Activated T-cell treated with anti-CD3 and anti-CD28 coated beads for 48 hours (primary cell): ENCODE results near the gene CANT1.
"Not testable (repeated sequence)": the region's sequence is repeated elsewhere in the genome, so short reads cannot be mapped to it uniquely, and the experiment has no call there.

Experiments used
- DNase-seq: peaks from one replicate; pipeline ENCODE4 v3.0.0-alpha.2; 2020; ENCODE audit warnings: low read depth

CANT1 gene

DNA sequence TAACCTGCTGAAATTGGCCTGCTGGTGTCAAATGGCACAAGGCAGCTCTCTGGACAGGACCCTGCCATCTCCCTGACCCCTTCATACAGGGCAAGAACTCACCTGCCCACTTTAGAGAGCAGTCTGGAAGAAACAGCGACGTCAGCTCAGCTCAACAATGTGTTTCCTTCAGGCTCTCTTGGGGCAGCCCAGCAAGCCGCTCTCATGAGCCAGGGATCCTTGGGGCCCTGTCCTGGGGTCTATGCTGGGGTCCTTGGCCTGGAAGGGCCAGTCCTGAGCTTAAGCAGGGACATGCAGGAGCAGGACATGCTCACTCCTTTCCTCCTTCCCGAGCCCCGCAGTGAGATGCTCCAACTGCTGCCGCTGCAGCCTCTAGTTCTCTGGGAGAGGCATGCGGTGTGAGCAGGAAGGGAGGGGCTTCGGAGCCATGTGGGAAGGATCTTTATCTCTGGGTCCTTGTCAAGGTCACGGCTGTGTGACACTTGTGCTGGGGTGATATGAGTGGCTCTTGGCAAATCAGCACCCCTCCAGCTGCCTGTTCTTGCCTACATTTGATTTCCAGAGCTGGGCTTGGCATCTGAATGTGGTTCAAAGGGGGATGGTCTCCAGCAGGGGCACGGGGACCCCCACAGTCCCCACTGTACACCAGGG, 17.8 kb upstream of the CANT1 start:
- no peak for DNase-seq

DNA sequence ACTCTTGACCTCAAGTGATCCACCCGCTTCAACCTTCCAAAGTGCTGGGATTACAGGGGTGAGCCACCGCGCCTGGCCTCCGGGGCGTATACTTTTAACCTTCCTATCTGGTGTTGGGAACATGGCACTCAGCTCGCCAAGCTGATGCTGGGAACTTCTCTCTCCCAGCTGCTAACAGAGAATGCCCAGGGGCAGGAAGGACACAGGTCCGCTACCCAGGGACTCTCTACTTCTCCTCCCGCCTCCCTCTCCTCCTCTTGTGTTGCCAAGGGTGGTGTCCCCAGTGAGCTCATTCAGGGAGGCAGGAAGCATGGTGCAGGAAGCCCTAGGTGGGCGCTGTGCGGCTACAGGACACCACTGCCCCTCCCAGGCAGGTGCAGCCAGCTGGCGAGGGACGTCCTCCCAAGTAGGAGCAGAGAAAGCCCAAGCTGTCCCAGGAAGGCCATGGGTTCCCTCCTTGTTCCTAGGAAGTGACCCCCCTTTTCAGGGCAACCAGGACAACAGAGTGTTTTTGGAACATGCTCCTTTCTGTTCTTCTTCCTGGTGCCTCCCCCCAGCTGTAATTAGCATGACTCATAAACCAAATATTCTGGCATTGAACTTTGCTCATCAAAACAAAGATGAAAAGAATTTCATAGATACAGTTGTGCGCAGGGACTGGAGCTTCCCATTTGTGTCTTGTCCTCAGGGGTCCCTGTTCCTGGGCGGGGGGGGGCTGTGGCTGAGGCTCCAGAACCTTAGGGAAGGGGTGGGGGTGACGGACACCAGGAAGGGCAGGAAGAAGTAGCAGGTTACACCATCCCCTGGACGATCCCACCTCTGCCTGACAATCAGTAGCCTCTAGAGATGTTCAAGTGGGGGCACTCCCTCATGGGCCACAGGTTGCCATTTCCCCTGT, 17.1 kb upstream of the CANT1 start:
- no peak for DNase-seq

DNA sequence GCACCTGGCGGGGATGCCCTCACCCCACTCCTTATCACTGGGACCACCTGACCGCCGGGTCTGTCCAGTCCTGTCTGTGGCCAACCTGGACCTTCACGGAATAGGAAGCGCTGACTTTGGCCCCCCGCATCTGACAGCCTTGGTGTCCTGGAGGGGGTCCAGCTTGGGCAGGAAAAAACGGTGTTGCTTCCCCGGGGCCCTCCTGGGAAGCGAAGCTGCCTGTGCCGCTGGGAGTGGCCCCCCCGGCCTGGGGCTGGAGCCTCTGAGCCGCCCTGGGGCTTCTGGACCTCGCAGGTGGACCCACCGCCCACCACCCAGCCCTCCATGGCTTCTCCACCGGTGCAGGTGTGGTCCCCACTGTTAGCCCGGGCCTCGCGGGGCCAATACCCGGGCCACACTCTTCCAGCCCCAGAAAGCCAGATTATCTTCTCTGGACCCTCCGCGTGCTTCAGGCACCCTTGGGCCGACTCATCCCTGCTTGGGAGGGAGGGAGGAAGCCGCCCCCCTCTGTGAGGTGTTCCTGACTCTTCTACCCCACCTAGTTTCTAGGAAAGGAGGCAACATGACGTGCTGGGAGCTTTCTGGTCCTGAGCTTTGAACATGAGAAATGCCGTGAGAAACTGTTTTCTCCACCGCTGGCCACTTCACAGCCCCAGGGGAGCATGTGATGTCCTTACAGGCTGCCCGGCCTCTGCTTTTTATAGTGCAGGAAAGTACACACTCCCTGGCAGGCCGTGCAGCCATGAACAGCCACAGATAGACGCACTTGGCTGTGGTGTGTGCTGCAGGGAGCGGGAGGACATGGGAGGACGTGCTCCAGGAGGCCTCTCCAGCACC, 15.6 kb upstream of the CANT1 start:
- no peak for DNase-seq

DNA sequence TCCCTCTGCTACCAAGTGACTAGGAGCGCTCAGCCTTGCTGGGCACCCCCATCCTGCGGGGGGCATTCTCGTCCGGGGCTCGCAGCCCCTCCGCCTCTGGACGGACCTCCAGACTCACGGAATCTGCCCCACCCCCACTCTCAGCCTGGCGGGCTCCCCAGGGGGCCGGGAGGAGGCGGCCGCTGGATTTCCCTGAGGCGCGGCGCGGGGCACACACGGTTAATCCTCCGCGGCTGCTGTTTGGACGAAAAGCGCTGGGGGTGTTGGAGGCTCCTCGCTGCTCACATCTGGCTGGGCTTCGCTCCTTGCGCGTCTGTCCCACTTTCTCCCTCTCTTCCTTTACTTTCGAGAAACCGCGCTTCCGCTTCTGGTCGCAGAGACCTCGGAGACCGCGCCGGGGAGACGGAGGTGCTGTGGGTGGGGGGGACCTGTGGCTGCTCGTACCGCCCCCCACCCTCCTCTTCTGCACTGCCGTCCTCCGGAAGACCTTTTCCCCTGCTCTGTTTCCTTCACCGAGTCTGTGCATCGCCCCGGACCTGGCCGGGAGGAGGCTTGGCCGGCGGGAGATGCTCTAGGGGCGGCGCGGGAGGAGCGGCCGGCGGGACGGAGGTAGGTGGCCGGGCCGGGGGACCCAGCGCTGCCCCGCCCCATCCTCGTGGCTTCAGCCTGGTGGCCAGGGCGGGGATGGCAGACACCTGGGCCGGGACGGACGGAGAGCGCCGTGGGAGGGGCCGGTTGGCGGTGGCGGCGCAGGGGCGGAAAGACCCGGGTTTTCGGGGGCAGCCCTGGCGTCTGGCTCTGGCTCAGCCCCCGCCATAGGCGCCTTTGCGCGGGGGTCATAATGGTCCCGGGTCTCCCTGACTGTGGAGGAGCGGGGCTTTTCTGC, 14.6 kb upstream of the CANT1 start, which contains the start of gene C1QTNF1:
TSS of gene C1QTNF1 (plus strand) at position 284 of the 886 bp plus-strand sequence. CDS start 19,800 bp downstream, outside the sequence.
- DNase-seq, result peak; percentile 25

DNA sequence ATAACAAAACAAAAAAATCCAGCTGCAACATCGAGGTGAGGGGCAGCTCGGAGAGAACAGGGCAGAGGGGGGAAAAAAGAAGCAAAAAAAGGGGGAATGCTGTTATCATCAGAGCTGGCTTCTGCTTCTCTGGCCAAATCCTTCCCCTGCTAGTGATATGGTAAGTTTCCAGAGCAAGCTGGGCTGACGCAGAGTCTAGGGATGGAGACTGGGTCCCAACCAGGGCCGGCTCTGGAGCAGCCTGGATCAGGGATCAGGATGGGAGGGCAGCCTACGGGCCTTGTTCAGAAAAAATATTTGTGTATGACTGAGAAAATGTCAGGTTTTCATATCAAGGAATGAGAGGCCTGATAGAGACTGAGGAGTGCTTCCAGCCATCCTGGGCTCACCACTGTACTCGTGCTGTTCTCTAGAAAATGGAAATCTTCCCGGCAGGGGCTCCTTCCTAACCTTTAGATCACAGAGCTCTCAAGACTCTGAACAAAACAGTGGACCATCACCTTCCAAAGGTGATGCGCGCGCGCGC, 13.7 kb upstream of the CANT1 start:
- no peak for DNase-seq

DNA sequence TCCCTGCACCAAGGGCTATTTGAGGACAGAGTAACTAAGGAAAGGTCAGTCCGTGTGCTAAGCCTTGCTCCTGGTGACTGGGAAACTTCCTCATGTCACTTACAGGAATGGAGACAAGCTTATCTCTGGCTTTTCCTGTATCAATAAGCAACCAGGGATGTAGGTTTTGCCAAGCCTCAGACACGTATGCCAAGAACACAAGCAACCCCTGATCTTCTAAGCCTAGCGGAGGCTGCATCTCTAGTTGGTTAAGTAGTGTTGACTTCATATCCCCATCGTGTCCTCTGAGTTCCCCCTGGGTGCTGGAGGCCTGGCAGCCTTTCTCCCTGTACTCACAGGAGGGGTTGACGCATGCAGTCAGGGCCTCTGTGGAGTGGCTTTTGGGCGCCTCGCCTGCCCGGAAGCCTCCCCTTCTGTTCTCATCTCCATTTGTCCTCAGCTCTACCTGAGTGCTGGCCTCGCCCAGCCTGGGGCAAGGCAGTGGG, 13.0 kb upstream of the CANT1 start:
- DNase-seq, result no peak

DNA sequence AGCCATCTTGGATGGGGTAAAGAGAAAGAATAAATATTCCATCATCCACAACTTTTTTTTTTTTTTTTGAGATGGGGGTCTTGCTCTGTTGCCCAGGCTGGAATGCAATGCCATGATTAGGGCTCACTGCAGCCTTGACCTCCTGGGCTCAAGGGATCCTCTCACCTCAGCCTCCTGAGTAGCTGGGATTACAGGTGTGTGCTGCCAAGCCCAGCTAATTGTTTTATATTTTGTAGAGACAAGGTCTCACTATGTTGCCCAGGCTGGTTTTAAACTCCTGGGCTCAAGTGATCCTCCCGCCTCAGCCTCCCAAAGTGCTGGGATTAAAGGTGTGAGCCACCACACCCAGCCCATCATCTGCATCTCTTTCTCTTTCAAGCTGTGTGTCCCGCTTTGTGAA, 12.4 kb upstream of the CANT1 start:
- not testable (repeated sequence) for DNase-seq

DNA sequence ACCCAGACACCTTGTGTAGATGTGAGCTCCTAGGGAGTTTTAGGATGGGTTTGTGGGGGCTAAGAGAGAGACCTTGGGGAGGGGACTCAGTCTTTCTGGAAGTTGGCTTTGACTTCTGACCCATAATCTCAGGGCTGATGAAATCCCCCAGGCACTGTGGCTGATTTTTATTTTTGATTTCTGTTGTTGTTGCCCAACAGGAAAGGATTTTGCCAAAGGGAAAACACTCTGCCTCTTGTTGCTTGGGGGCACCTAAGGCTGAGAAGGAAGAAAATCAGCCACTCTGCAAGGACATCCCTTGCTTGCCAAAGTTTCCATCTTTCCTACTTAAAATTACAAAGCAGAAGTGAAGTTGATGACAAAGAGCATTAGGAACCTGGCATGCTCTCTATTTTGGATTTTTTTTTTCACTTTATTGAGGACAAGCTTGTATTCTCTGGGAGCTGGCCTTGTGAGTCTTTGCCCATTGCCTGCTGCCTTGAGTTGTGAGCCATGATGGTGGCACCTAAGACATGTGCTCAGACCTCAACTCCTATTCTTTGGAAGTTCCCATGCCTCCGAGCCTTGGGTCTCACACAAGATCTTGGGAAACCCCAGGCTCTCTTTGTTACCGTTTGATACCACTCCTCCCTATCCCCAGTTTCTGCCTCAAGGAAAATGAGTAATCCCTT, 11.2 kb upstream of the CANT1 start:
- DNase-seq, result no peak

DNA sequence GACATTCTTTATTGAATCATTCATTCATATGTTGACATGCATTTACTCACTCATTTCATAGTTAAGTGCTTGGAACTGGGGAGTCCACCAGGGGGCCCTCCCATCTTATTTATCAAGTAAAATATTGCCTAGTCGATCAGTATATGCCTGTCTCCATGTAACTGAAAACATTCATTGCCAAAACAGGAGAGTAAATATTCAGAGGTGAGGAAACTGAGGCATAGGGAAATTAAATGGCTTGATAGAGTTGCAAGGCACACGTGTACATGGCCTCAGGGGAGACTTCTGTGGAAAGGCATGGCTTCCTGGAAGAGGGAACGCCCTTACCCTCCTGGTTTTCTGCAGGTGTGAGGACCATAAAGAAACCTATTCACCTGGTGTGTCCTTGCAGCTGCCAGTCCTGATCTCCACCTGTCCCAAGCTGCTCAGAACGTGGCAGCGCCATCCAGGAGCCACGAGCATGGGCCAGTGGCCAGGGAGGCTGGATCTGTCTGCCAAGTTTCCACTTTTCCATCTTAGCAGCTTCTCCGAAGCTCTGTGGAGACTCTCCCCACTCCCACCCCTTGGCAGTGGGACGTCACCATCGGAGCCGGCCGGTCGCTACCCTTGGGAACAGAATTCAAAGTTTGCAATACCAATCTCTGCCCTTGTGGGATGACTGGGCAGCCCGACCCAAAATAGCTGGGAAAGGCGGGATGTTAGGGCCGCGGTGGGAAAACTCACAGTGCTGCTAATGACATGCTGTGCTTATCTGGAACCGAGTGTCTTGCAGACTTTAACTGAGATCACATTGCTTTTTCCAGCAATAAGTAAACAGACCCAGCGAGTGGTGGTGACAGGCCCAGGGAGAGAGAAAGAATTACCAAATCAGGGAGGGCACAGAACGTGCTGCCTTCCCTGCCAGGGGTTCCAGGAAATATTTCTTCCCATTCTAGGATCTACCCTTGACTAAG, 10.3 kb upstream of the CANT1 start:
- peak; percentile 24 for DNase-seq

DNA sequence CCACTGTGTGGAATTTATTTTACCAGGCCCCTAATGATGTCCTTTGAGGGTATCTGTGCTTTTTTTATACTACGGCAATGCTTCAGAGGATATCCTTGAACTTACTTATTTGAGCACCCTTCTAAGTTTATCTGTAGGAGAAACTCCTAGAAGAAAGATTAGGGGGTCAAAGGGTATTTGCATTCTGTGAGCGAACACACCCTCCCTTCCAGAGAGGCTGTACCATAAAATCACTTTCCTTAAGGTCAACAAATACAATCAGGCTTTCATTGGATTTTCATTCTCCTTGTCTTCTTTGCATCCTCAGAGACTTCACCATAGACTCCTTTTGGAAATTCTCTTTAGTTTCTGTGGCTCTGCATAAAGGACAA, 9.7 kb upstream of the CANT1 start:
- no peak for DNase-seq

DNA sequence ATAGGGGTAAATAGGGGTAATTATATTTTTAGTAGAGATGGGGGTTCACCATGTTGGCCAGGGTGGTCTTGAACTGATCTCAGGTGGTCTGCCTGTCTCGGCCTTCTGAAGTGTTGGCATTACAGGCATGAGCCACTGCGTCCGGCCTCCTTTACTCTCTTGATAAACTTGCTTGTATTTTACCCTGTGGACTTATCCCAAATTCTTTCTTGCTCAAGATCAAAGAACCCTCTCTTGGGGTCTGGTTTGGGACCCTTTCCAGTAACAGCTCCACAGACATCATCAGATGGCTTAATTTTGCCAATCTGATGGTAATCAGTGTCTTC, 8.8 kb upstream of the CANT1 start:
- no peak for DNase-seq

DNA sequence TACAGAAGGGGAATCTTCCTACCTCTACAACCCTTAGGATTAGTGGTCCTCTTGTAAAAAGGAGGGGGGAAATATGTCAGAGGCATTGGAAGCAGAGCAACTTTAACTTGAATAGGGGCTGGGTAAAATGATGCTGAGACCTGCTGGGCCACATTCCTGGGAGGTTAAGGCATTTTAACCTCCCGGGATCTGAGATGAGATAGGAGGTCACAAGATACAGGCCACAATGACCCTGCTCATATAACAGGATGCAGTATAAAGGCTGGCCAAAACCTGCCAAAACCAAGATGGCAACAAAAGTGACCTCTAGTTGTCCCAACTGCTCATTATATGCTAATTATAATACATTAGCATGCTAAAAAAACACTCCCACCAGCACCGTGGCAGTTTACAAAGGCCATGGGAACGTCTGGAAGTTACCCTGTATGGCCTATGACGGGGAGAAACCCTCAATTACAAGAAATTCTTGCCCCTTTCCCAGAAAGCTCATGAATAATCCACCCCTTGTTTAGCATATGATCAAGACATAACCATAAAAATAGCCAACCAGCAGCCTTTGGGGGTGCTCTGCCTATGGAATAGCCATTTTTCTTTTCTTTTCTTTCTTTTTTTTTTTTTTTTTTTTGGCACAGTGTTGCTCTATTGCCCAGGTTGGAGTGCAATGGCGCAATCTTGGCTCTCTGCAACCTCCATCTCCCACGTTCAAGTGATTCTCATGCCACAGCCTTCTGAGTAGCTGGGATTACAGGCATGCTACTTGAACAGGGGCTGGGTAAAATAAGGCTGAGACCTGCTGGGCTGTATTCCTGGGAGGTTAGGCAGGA, 8.2 kb upstream of the CANT1 start:
- no peak for DNase-seq

DNA sequence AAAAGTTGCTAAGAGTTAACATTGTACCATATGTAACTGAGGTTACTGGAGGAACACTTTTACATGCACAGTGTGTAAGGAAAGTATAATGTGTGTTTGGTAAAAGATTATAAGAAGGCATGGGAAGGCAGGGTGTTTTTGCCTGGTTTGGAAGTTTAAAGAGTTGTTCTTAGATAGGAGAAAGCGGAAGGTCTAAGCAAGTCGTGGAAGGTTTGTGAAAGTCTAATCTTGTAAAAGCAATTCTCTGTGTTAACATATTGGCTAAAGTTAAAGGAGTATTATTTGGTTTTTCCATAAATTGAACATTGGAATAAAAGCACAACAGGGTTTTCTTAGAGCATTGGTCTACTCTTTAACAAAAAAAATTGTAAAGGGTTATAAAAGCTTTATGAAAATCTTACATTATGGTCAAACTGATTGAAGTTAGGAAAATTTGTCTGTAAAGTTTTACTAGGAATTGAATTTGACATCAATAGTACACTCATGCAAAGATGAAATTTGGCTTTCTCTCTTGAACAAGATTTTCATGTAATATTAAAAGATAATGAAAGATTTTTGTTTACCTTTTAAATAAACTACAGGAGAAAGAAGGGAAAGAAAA, 4.7 kb upstream of the CANT1 start:
- DNase-seq, result no peak

DNA sequence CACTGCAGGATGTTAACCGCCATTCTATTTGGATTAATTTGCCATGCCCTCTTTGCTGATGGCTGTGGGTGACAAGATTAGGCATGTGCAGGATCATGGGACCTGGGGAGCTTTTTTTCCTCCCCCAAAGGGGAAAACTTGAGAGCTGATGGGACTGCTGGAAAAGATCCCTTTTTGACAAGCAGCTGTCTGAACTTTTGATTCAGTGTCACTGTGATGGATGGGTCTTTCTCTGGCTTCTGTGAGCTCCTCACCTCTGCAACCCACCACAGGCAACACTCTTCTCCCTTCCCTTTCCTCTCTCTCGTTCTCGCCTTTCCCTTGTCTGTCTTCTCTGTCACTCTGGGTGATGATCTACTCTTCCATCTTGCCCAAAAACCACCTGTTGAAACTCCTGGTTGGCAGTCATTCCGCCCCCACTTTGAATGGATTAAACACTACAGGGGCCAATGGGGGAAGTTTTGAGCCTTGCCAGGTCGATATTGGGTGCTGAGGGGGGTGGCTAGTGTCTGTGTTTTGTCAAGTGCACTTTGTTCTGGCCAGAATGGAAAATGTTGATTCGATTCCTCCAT, 3.1 kb upstream of the CANT1 start:
- DNase-seq, result no peak

DNA sequence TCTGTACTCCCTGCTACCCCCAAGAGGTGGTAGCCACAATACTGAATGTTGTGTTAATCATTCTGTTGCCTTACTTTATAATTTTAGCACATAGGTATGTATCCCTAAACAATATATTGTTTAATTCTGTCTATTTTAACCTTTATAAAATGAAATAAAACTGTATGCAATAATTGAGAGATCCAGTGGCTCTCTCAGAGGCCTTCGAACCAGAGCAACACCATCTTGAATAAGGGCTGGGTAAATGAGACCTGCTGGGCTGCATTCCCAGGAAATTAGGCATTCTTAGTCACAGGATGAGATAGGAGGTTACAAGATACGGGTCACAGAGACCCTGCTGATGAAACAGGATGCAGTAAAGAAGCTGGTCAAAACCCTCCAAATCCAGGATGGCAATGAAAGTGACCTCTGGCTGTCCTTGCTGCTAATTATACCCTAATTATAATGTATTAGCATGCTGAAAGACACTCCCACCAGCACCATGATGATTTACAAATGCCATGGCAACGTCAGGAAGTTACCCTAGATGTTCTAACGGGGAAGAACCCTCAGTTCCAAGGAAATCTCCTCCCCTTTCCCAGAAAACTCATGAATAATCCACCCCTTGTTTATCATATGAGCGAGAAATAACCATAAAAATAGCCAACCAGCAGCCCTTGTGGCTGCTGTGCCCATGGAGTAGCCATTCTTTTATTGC, 2.0 kb upstream of the CANT1 start:
- DNase-seq, result no peak

DNA sequence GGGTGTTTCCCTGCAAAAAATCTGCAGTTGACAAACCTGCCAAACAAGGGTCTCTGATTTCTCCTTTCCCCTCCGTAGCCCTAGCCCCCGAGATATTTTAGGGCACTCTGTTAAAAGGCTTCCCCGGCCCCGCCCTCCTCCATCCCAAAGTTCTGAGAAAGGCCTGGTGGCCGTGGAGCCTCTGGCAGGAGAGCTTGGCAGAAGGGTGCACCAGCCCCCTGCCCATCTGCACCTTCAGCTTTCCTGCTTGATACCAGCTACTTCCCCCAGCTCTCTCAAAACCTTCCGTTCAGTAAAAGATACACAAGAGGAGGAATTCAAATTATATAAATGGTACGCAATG, 711 bp upstream of the CANT1 start:
- no peak for DNase-seq

DNA sequence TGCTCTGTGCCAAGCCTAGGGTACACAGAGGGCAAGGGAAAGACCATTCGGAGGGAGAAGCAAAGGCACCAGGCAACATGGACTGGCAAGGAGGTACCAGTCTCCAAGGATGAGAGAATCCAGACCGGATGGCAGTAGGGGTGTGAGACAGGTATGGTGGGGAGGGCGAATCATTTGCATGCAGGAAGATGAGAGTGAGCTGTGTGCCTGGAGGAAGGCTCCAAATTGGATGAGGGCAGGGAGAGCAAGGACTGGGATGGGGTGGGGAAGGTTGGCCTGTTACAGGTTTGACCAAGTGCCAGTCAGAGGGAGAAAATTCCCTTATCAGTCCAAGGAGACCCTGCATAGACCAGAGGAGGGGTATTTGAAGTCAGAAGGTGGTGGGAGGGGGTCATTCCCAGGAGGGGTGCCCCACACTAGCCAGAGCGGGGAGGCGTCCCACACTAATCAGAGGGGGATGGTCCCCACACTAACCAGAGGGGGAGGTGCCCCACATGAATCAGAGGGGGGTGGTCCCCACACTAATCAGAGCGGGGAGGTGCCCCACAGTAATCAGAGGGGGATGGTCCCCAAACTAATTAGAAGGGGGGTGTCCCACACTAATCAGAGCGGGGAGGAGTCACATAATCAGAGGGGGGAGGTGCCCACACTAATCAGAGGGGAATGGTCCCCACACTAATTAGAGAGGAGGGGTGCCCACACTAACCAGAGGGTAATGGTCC, 737 bp downstream of the CANT1 start:
- no peak for DNase-seq
